ENCODE data around the gene KLRD1.

- TF ChIP-seq, protein P1, sequence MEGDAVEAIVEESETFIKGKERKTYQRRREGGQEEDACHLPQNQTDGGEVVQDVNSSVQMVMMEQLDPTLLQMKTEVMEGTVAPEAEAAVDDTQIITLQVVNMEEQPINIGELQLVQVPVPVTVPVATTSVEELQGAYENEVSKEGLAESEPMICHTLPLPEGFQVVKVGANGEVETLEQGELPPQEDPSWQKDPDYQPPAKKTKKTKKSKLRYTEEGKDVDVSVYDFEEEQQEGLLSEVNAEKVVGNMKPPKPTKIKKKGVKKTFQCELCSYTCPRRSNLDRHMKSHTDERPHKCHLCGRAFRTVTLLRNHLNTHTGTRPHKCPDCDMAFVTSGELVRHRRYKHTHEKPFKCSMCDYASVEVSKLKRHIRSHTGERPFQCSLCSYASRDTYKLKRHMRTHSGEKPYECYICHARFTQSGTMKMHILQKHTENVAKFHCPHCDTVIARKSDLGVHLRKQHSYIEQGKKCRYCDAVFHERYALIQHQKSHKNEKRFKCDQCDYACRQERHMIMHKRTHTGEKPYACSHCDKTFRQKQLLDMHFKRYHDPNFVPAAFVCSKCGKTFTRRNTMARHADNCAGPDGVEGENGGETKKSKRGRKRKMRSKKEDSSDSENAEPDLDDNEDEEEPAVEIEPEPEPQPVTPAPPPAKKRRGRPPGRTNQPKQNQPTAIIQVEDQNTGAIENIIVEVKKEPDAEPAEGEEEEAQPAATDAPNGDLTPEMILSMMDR (IDR thresholded peaks at IDR 0.05) = no peak
- no peak for TF ChIP-seq POLR2A (IDR thresholded peaks at IDR 0.05)
Measured at GRCh38 chr12:10363658-10363913, 55.9 kb downstream of the KLRD1 start.
